BJ (cell line): Measurements from ENCODE around the gene HSPB2. TPM values are rescaled to one million over a fixed set of nuclear protein-coding genes. Genes with fewer than 3 reads are reported as not detected.

Experiments used
- CTCF ChIA-PET: fragments of 350-600 bp; formaldehyde crosslinking; extraction: SDS; loops from one replicate; lab custom pipeline; 2021; ENCODE audit warnings: antibody characterized with exemption, inconsistent platforms; lab: Yijun Ruan, JAX
- POLR2A ChIA-PET: fragments of 300-600 bp; sonication (Branson Sonifier 250); formaldehyde crosslinking; extraction: SDS; loops from one replicate; lab custom pipeline; 2021; ENCODE audit warnings: antibody characterized with exemption; lab: Charles Lee
- DNase-seq: peaks from one replicate; pipeline ENCODE4 v3.0.0-alpha.2; 2011; ENCODE audit warnings: low read depth
- H3K27me3 ChIP-seq: 2 replicates; pipeline ENCODE4 v1.6.0; 2011; ENCODE audit warnings: low read length; ENCODE audit not compliant: control insufficient read depth, insufficient read depth
- H3K36me3 ChIP-seq: 2 replicates; pipeline ENCODE4 v1.5.1; 2011; ENCODE audit warnings: low read length; ENCODE audit not compliant: control insufficient read depth, insufficient read depth
- H3K4me3 ChIP-seq: 2 replicates; pipeline ENCODE4 v1.5.1; 2011; ENCODE audit warnings: low read depth, mild to moderate bottlenecking, control low read depth, low read length
- CTCF ChIP-seq: IDR thresholded peaks from 2 replicates; pipeline ENCODE4 v1.5.1; 2011; ENCODE audit warnings: low read depth, mild to moderate bottlenecking, control low read depth, inconsistent platforms, low read length, moderate library complexity; ENCODE audit not compliant: insufficient read depth
- polyA plus RNA-seq: library from polyadenylated mRNA; depleted of rRNA; stranded (reverse); fragments of >200 nt; gene quantifications from 2 replicates; pipeline ENCODE4 v1.2.3, GENCODE V29; 2011

The HSPB2 gene
- polyA plus RNA-seq, 1 experiment: 4.0 TPM

DNA sequence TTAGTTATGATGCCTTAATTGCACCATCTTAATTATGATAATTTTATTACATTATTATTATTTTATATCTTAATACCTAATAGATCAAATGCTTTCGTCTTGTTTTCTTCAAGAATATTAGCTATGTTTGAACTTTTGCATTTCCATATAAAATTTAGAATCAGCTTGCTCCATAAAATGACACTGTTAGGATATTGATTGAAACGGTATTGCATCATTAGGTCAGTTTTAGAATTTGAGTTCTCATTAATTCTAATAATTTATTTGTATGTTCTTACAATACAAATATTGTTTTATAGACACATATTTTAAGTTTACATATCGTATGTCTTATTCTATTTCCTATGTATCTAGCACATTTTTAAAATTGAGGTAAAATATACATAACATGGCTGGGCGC lies 26.5 kb upstream of the HSPB2 start:
- ChIA-PET POLR2A (no interaction called here), CTCF (no interaction called here)
- H3K36me3 ChIP-seq: no peaks in the 10 kb centered on the region
- H3K4me3 ChIP-seq: no peak overlapping the region
- H3K27me3 ChIP-seq: no peaks in the 10 kb centered on the region
- no peak for DNase-seq
- TF ChIP-seq CTCF: no peak

DNA sequence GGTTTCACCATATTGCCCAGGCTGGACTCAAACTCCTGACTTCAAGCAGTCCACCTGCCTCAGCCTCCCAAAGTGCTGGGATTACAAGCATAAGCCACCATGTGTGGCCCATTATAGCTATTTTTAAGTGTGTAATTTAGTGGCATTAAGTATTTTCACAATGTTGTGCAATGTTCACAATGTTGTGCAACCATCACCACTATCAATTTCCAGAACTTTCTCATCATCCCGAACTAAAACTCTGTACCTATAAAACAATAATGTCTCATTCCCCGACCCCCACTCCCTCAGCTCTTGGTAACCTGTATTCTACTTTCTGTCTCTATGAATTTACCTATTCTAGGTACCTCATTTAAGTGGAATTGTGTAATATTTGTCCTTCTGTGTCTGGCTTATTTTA lies 25.7 kb upstream of the HSPB2 start:
- no peaks in the 10 kb centered on the region for H3K27me3 ChIP-seq
- POLR2A ChIA-PET: no interaction called here

GRCh38 chr11:111905411-111905810 lies 7.1 kb upstream of the HSPB2 start:
- ChIA-PET CTCF (interaction anchor here (0.6 kb wide), 1 partner anchor 35 kb away, joined by 3 read pairs; no protein-coding TSS in a partner anchor), POLR2A (no interaction called here)
- TF ChIP-seq CTCF: no peak
- DNase-seq: no peak
- no peak overlapping the region for H3K4me3 ChIP-seq
- H3K36me3 ChIP-seq: peaks cover 1% of the 10 kb centered on the region; the same call in 1 of the 2 replicates
- no peaks in the 10 kb centered on the region for H3K27me3 ChIP-seq

More for the DNA sequence above, 25.7 kb upstream of the HSPB2 start:
- Histone ChIP-seq H3K36me3 (no peaks in the 10 kb centered on the region), H3K4me3 (no peak overlapping the region)
- CTCF ChIA-PET: no interaction called here
- DNase-seq: no peak
- no peak for TF ChIP-seq CTCF

- no peak for TF ChIP-seq CTCF
- H3K4me3 ChIP-seq: no peak overlapping the region
- no peaks in the 10 kb centered on the region for H3K27me3 ChIP-seq
- ChIA-PET POLR2A (no interaction called here), CTCF (no interaction called here)
- DNase-seq: no peak
- H3K36me3 ChIP-seq: peaks cover 1% of the 10 kb centered on the region; the same call in 1 of the 2 replicates
Observed at GRCh38 chr11:111906680-111907079, 5.9 kb upstream of the HSPB2 start.

DNA sequence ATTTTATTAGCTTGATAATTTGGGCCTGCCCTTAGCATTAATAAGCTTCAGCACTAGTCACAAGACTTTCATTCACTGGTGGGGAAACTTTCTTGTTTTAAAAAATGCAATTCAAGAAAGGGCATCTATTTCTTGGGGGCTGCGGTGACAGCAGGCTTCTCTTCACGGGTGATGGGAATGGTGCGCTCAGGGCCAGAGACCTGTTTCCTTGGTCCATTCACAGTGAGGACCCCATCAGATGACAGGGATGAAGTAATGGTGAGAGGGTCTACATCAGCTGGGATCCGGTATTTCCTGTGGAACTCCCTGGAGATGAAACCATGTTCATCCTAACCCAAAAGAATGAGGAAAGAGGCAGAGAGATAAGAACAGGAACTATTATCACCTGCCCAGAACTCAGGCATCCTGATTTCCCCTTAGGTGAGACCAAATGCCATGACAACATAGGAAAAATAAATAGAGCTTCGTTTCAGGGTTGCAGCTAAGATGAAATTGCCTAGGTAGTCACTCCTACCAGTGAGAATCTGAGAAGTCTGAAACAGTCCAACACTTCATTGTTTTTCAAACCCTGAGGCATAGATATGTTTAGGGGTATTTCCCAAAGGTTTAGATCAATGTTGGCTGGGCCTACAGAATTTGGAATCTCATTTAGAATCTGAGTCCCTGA lies 3.8 kb upstream of the HSPB2 start:
- no peaks in the 10 kb centered on the region for H3K27me3 ChIP-seq
- ChIA-PET POLR2A (interaction anchor here (0.6 kb wide), 1 partner anchor 28 kb away, joined by 4 read pairs; no protein-coding TSS in a partner anchor), CTCF (interaction anchor here (1.0 to 1.4 kb wide), 2 partner anchors 7 to 13 kb away, joined by 4 read pairs; no protein-coding TSS in a partner anchor)
- no peak for TF ChIP-seq CTCF
- no peak for DNase-seq
- H3K36me3 ChIP-seq: peaks cover 1% of the 10 kb centered on the region; the same call in 1 of the 2 replicates
- no peak overlapping the region for H3K4me3 ChIP-seq
